DND-41 (cell line): ENCODE data around the gene LAMP1.

ENCODE experiments used
- ATAC-seq: fragments of 200-7000 bp; cut with Tn5 transposase; 3 replicates; pipeline ENCODE4 v1.9.1; 2021; ENCODE audit warnings: low read depth; ENCODE audit not compliant: insufficient read depth
- DNase-seq: peaks from one replicate; pipeline ENCODE4 v3.0.0-alpha.2; 2020
- H2AFZ ChIP-seq: 2 replicates; pipeline ENCODE4 v1.6.0; 2012; ENCODE audit warnings: low read depth, low read length
- H3K27ac ChIP-seq: 2 replicates; pipeline ENCODE4 v1.5.1; 2012; ENCODE audit warnings: low read length, inconsistent platforms
- H3K27me3 ChIP-seq: fragments of 200-600 bp; sonication (generic); 2 replicates; pipeline ENCODE4 v1.6.0; 2012; ENCODE audit warnings: low read length, mild to moderate bottlenecking, inconsistent platforms; ENCODE audit not compliant: insufficient read depth, poor library complexity
- H3K36me3 ChIP-seq: 2 replicates; pipeline ENCODE4 v1.5.1; 2012; ENCODE audit warnings: low read length, inconsistent platforms; ENCODE audit not compliant: insufficient read depth
- H3K4me1 ChIP-seq: 2 replicates; pipeline ENCODE4 v1.5.1; 2012; ENCODE audit warnings: mild to moderate bottlenecking, low read length; ENCODE audit not compliant: insufficient read depth
- H3K4me2 ChIP-seq: 2 replicates; pipeline ENCODE4 v1.6.0; 2012; ENCODE audit warnings: mild to moderate bottlenecking, moderate library complexity, low read length, inconsistent platforms; ENCODE audit not compliant: insufficient read depth
- H3K4me3 ChIP-seq, 2 experiments: fragments of 200-600 bp in 1 of 2; shearing (Covaris generic) in 1 of 2; 2 replicates each; pipeline ENCODE4 v1.5.1; 2012 to 2016; ENCODE audit warnings: inconsistent platforms in 2 of 2, low read length in 2 of 2, mild to moderate bottlenecking in 2 of 2, low read depth in 1 of 2, moderate library complexity in 1 of 2
- H3K79me2 ChIP-seq: 2 replicates; pipeline ENCODE4 v1.6.0; 2012; ENCODE audit warnings: low read length, inconsistent platforms; ENCODE audit not compliant: insufficient read depth
- H3K9ac ChIP-seq: 2 replicates; pipeline ENCODE4 v1.6.0; 2012; ENCODE audit warnings: low read depth, mild to moderate bottlenecking, inconsistent platforms, low read length, moderate library complexity
- H3K9me3 ChIP-seq: 2 replicates; pipeline ENCODE4 v1.5.1; 2012; ENCODE audit warnings: low read length, moderate library complexity, mild to moderate bottlenecking, inconsistent platforms; ENCODE audit not compliant: insufficient read depth, severe bottlenecking
- H4K20me1 ChIP-seq: 2 replicates; pipeline ENCODE4 v1.6.0; 2012; ENCODE audit warnings: low read length; ENCODE audit not compliant: insufficient read depth
- CTCF ChIP-seq: IDR thresholded peaks from 2 replicates; pipeline ENCODE4 v1.5.1; 2012; ENCODE audit warnings: borderline replicate concordance, low read length, moderate library complexity, mild to moderate bottlenecking; ENCODE audit not compliant: poor library complexity, severe bottlenecking; ENCODE audit errors: extremely low read depth
- EZH2 ChIP-seq: IDR thresholded peaks from 3 replicates; pipeline ENCODE4 v1.6.1; 2012; ENCODE audit warnings: borderline replicate concordance, low read depth, mild to moderate bottlenecking, moderate library complexity, low read length, inconsistent platforms; ENCODE audit not compliant: severe bottlenecking

The LAMP1 gene

GRCh38 chr13:113274721-113275120 is 22.3 kb upstream of the LAMP1 start:
- TF ChIP-seq CTCF (no peak), EZH2 (no peak)
- no peak overlapping the region for H3K4me3 ChIP-seq
- H3K9ac ChIP-seq: no peak overlapping the region
- H3K27ac ChIP-seq: no peak overlapping the region
- H3K27me3 ChIP-seq: no peaks in the 10 kb centered on the region
- H3K36me3 ChIP-seq: no peaks in the 10 kb centered on the region
- no peaks in the 10 kb centered on the region for H3K9me3 ChIP-seq
- peaks cover 6% of the 10 kb centered on the region; the same call in 1 of the 2 replicates for H3K4me1 ChIP-seq
- H2AFZ ChIP-seq: no peak overlapping the region
- H3K79me2 ChIP-seq: no peaks in the 10 kb centered on the region
- no peak overlapping the region for H3K4me2 ChIP-seq
- no peak for ATAC-seq
- no peak for DNase-seq
- no peaks in the 10 kb centered on the region for H4K20me1 ChIP-seq

- Histone ChIP-seq H3K9me3 (no peaks in the 10 kb centered on the region), H3K79me2 (no peaks in the 10 kb centered on the region), H3K4me1 (peaks cover 6% of the 10 kb centered on the region; the same call in 1 of the 2 replicates), H3K36me3 (no peaks in the 10 kb centered on the region), H3K27me3 (no peaks in the 10 kb centered on the region), H3K4me2 (no peak overlapping the region), H3K4me3 (no peak overlapping the region), H2AFZ (peak overlapping the region; percentile 59), H4K20me1 (no peaks in the 10 kb centered on the region), H3K9ac (no peak overlapping the region), H3K27ac (no peak overlapping the region)
- peak; percentile 57 for TF ChIP-seq CTCF
- no peak for TF ChIP-seq EZH2
- peak; percentile 34 for DNase-seq
- ATAC-seq: peak; percentile 60; the same call in 2 of the 3 replicates
Observed at GRCh38 chr13:113275387-113275786, 21.7 kb upstream of the LAMP1 start.

DNA sequence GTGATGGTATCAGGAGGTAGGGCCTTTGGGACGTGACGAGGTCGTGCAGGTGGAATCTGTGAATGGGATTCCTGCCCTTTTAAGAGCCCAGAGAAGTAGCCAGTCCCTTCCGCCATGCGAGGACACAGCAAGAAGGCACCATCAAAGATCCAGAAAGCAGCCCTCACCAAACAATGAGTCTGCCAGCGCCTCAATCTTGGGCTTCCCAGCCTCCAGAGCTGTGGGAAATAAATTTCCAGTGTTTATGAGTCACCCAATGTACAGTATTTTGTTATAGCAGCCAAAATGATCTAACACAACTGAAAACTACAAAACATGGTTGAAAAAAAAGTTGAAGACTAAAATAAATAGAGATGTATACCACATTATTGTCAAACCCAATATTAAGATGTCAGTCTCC is 16.9 kb upstream of the LAMP1 start:
- no peaks in the 10 kb centered on the region for H3K36me3 ChIP-seq
- H4K20me1 ChIP-seq: no peaks in the 10 kb centered on the region
- ATAC-seq: no peak
- H3K4me3 ChIP-seq: no peak overlapping the region
- H3K27ac ChIP-seq: no peak overlapping the region
- DNase-seq: no peak
- H3K79me2 ChIP-seq: no peaks in the 10 kb centered on the region
- TF ChIP-seq EZH2 (no peak), CTCF (no peak)
- no peaks in the 10 kb centered on the region for H3K9me3 ChIP-seq
- H3K4me2 ChIP-seq: no peak overlapping the region
- peaks cover 6% of the 10 kb centered on the region; the same call in 1 of the 2 replicates for H3K4me1 ChIP-seq
- no peaks in the 10 kb centered on the region for H3K27me3 ChIP-seq
- H3K9ac ChIP-seq: no peak overlapping the region
- no peak overlapping the region for H2AFZ ChIP-seq

GRCh38 chr13:113283904-113284303 is 13.1 kb upstream of the LAMP1 start:
- Histone ChIP-seq H3K4me2 (no peak overlapping the region), H2AFZ (no peak overlapping the region), H3K9me3 (no peaks in the 10 kb centered on the region), H3K36me3 (no peaks in the 10 kb centered on the region), H3K4me1 (no peaks in the 10 kb centered on the region), H4K20me1 (no peaks in the 10 kb centered on the region), H3K79me2 (no peaks in the 10 kb centered on the region), H3K4me3 (no peak overlapping the region), H3K27ac (no peak overlapping the region), H3K9ac (no peak overlapping the region), H3K27me3 (no peaks in the 10 kb centered on the region)
- DNase-seq: no peak
- ATAC-seq: no peak
- TF ChIP-seq EZH2 (no peak), CTCF (no peak)
